HTERT RPE-1 (cell line): ENCODE measurements around the gene LMX1A.

Source experiments
- in situ Hi-C: fragments of 300-500 bp; cut with MboI; formaldehyde crosslinking; loops from 4 replicates; pipeline ENCODE4 v1.14.3; 2020; ENCODE audit warnings: low sequenced_read_pairs

Gene LMX1A

GRCh38 chr1:165325460-165326203 lies 30.9 kb downstream of the LMX1A start:
- in situ Hi-C loops: no loop called here

GRCh38 chr1:165324050-165324449 lies 32.5 kb downstream of the LMX1A start:
- in situ Hi-C loops: no loop called here

GRCh38 chr1:165317612-165318011 lies 38.9 kb downstream of the LMX1A start:
- in situ Hi-C loops: no loop called here

GRCh38 chr1:165316153-165316772 lies 40.3 kb downstream of the LMX1A start:
- in situ Hi-C loops: no loop called here

- in situ Hi-C loops: no loop called here
These were observed 41.0 kb downstream of the LMX1A start for GRCh38 chr1:165315481-165315880.

- in situ Hi-C loops: no loop called here
These were observed 42.6 kb downstream of the LMX1A start for GRCh38 chr1:165313903-165314302.

- in situ Hi-C loops: no loop called here
These were observed 43.9 kb downstream of the LMX1A start for GRCh38 chr1:165312591-165312990.

GRCh38 chr1:165306543-165307434 lies 49.7 kb downstream of the LMX1A start:
- in situ Hi-C loops: no loop called here

GRCh38 chr1:165303386-165303785 lies 53.1 kb downstream of the LMX1A start:
- in situ Hi-C loops: no loop called here

- in situ Hi-C loops: no loop called here
These were observed 56.1 kb downstream of the LMX1A start for GRCh38 chr1:165300400-165300903.

GRCh38 chr1:165298203-165298820 lies 58.2 kb downstream of the LMX1A start:
- in situ Hi-C loops: no loop called here

GRCh38 chr1:165296205-165296604 lies 60.3 kb downstream of the LMX1A start:
- in situ Hi-C loops: no loop called here

GRCh38 chr1:165290148-165290547 lies 66.4 kb downstream of the LMX1A start:
- in situ Hi-C loops: no loop called here

GRCh38 chr1:165289556-165289955 lies 67.0 kb downstream of the LMX1A start:
- in situ Hi-C loops: no loop called here

GRCh38 chr1:165288350-165289120 lies 68.0 kb downstream of the LMX1A start:
- in situ Hi-C loops: no loop called here

- in situ Hi-C loops: no loop called here
These were observed 68.7 kb downstream of the LMX1A start for GRCh38 chr1:165287781-165288180.

GRCh38 chr1:165287329-165287728 lies 69.2 kb downstream of the LMX1A start:
- in situ Hi-C loops: no loop called here

- in situ Hi-C loops: no loop called here
These were observed 72.1 kb downstream of the LMX1A start for GRCh38 chr1:165284454-165284853.

GRCh38 chr1:165281207-165281901 lies 75.2 kb downstream of the LMX1A start:
- in situ Hi-C loops: no loop called here

GRCh38 chr1:165279882-165280281 lies 76.6 kb downstream of the LMX1A start:
- in situ Hi-C loops: no loop called here
